GM12875 (cell line): ENCODE data around the gene ERGIC3.

ENCODE experiments used
- H3K4me3 ChIP-seq: one replicate; pipeline ENCODE4 v1.5.1; 2011; ENCODE audit warnings: low read depth, low read length, control low read depth
- CTCF ChIP-seq: IDR thresholded peaks from 2 replicates; pipeline ENCODE4 v1.5.1; 2011; ENCODE audit warnings: low read depth, mild to moderate bottlenecking, control low read depth, inconsistent platforms, low read length, moderate library complexity, borderline replicate concordance; ENCODE audit not compliant: insufficient read depth

ERGIC3 gene

GRCh38 chr20:35583636-35584560 is 42.0 kb downstream of the ERGIC3 start:
- H3K4me3 ChIP-seq: no peak overlapping the region
- TF ChIP-seq CTCF: no peak

GRCh38 chr20:35586751-35587425 is 45.0 kb downstream of the ERGIC3 start:
- TF ChIP-seq CTCF: no peak
- no peak overlapping the region for H3K4me3 ChIP-seq

- TF ChIP-seq CTCF: no peak
These were observed 45.6 kb downstream of the ERGIC3 start for GRCh38 chr20:35587436-35587835.

GRCh38 chr20:35588397-35588796 is 46.5 kb downstream of the ERGIC3 start:
- no peak overlapping the region for H3K4me3 ChIP-seq
- no peak for TF ChIP-seq CTCF

More at GRCh38 chr20:35587436-35587835, 45.6 kb downstream of the ERGIC3 start:
- H3K4me3 ChIP-seq: no peak overlapping the region

GRCh38 chr20:35592339-35592974 is 50.6 kb downstream of the ERGIC3 start:
- TF ChIP-seq CTCF: no peak
- H3K4me3 ChIP-seq: no peak overlapping the region

- no peak overlapping the region for H3K4me3 ChIP-seq
- no peak for TF ChIP-seq CTCF
These were observed 53.6 kb downstream of the ERGIC3 start for GRCh38 chr20:35595456-35595855.
